ENCODE measurements around the gene CHL1.
A peak's percentile ranks its signal among the peaks of the same experiment; 100 is the strongest.

The CHL1 gene

GRCh38 chr3:274927-275326, 78.4 kb downstream of the CHL1 start:
- Histone ChIP-seq H3K79me2 (ENCODE audit: low read length) (no peaks in the 10 kb centered on the region), H3K9me3 (replicated peaks; ENCODE audit: insufficient read depth, low read length) (no peaks in the 10 kb centered on the region), H3K9ac (ENCODE audit: low read length) (no peak overlapping the region), H3K9me2 (replicated peaks; ENCODE audit: insufficient read depth, low read length) (no peaks in the 10 kb centered on the region), H3K4me3 (ENCODE audit: low read length) (no peak overlapping the region), H3K4me1 (ENCODE audit: low read length) (peaks cover 15% of the 10 kb centered on the region), H3K27me3 (replicated peaks; ENCODE audit: insufficient read depth, low read length) (no peaks in the 10 kb centered on the region), H2AFZ (ENCODE audit: low read length) (no peak overlapping the region), H3K4me2 (ENCODE audit: low read depth, low read length) (no peak overlapping the region), H3F3A (ENCODE audit: insufficient read depth, low read length) (no peaks in the 10 kb centered on the region), H3K36me3 (replicated peaks; ENCODE audit: insufficient read depth, low read length) (no peaks in the 10 kb centered on the region), H3K27ac (ENCODE audit: low read length) (no peak overlapping the region), H4K20me1 (ENCODE audit: insufficient read depth, low read length) (no peaks in the 10 kb centered on the region)
- TF ChIP-seq EZH2phosphoT487 (IDR thresholded peaks at IDR 0.05; ENCODE audit: low read length) (no peak), EZH2 (optimal IDR thresholded peaks at IDR 0.05; ENCODE audit: low read depth, low read length) (no peak), CTCF (IDR thresholded peaks at IDR 0.05; ENCODE audit: low read length) (no peak)
- no peak for DNase-seq

- TF ChIP-seq CTCF (IDR thresholded peaks at IDR 0.05; ENCODE audit: low read length), result no peak
- no peak for TF ChIP-seq EZH2 (optimal IDR thresholded peaks at IDR 0.05; ENCODE audit: low read depth, low read length)
- TF ChIP-seq EZH2phosphoT487 (IDR thresholded peaks at IDR 0.05; ENCODE audit: low read length), result no peak
- H3K27ac ChIP-seq (ENCODE audit: low read length), result no peak overlapping the region
- H3K4me1 ChIP-seq (ENCODE audit: low read length), result peaks cover 15% of the 10 kb centered on the region
- DNase-seq, result peak; percentile 24
- H4K20me1 ChIP-seq (ENCODE audit: insufficient read depth, low read length), result no peaks in the 10 kb centered on the region
- no peak overlapping the region for H3K9ac ChIP-seq (ENCODE audit: low read length)
- H3K79me2 ChIP-seq (ENCODE audit: low read length), result no peaks in the 10 kb centered on the region
- H3K27me3 ChIP-seq (replicated peaks; ENCODE audit: insufficient read depth, low read length), result no peaks in the 10 kb centered on the region
- no peak overlapping the region for H3K4me3 ChIP-seq (ENCODE audit: low read length)
- H3K36me3 ChIP-seq (replicated peaks; ENCODE audit: insufficient read depth, low read length), result no peaks in the 10 kb centered on the region
- H3K9me2 ChIP-seq (replicated peaks; ENCODE audit: insufficient read depth, low read length), result no peaks in the 10 kb centered on the region
- H3K4me2 ChIP-seq (ENCODE audit: low read depth, low read length), result peak overlapping the region; percentile 27
- H3F3A ChIP-seq (ENCODE audit: insufficient read depth, low read length), result no peaks in the 10 kb centered on the region
- no peak overlapping the region for H2AFZ ChIP-seq (ENCODE audit: low read length)
- no peaks in the 10 kb centered on the region for H3K9me3 ChIP-seq (replicated peaks; ENCODE audit: insufficient read depth, low read length)
These were observed 81.3 kb downstream of the CHL1 start for GRCh38 chr3:277873-278272.

GRCh38 chr3:278300-279064, 81.9 kb downstream of the CHL1 start:
- Histone ChIP-seq H3K36me3 (replicated peaks; ENCODE audit: insufficient read depth, low read length) (no peaks in the 10 kb centered on the region), H3K9me2 (replicated peaks; ENCODE audit: insufficient read depth, low read length) (no peaks in the 10 kb centered on the region), H3K4me3 (ENCODE audit: low read length) (no peak overlapping the region), H4K20me1 (ENCODE audit: insufficient read depth, low read length) (no peaks in the 10 kb centered on the region), H3K9me3 (replicated peaks; ENCODE audit: insufficient read depth, low read length) (no peaks in the 10 kb centered on the region), H3K27ac (ENCODE audit: low read length) (no peak overlapping the region; the same call in 1 of the 2 replicates), H3K4me1 (ENCODE audit: low read length) (peaks cover 15% of the 10 kb centered on the region), H3K79me2 (ENCODE audit: low read length) (no peaks in the 10 kb centered on the region), H3F3A (ENCODE audit: insufficient read depth, low read length) (no peaks in the 10 kb centered on the region), H3K4me2 (ENCODE audit: low read depth, low read length) (no peak overlapping the region), H2AFZ (ENCODE audit: low read length) (no peak overlapping the region), H3K27me3 (replicated peaks; ENCODE audit: insufficient read depth, low read length) (no peaks in the 10 kb centered on the region), H3K9ac (ENCODE audit: low read length) (no peak overlapping the region)
- TF ChIP-seq EZH2phosphoT487 (IDR thresholded peaks at IDR 0.05; ENCODE audit: low read length) (no peak), CTCF (IDR thresholded peaks at IDR 0.05; ENCODE audit: low read length) (no peak), EZH2 (optimal IDR thresholded peaks at IDR 0.05; ENCODE audit: low read depth, low read length) (no peak)
- DNase-seq, result no peak

All from MM.1S (cell line).